GM19023 (cell line): Measurements from ENCODE around the gene SNAP25.

Experiments
- ATAC-seq: cut with Tn5 transposase; IDR thresholded peaks from one replicate; pipeline ENCODE4 v1.9.1; 2021; ENCODE audit warnings: mild to moderate bottlenecking, moderate library complexity; ENCODE audit not compliant: unreplicated experiment

The SNAP25 gene

GRCh38 chr20:10328897-10329255 lies 110.2 kb downstream of the SNAP25 start:
- ATAC-seq, result no peak

DNA sequence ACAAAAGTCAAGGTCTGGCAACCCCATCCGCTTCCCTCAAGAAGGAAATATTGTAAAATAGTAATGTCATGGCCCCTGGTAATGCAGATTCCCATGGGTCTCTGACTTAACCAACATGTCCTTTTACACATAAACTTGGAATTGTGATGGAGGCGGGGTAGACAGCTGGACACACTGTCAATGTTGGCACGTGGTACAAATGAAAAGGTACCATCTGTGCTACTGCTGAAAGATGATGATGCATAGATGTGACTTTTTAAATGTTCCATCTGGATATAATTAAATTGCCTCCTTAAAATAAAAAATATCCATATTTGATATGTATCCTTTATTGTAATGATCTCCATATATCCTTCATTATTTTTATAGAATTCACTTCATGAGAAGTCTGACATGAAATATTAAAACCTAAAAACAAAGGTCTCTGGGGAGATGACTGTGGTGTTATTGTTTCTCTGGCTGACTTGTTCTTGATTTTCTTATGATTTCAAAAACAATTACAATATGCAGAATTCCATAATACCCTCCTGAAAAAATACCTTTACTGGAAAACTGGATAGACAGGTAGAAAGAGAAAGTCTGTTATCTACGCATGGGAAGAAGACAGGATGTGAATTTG lies 110.9 kb downstream of the SNAP25 start:
- no peak for ATAC-seq

GRCh38 chr20:10330071-10330470 lies 111.4 kb downstream of the SNAP25 start:
- no peak for ATAC-seq

- no peak for ATAC-seq
These were observed 114.2 kb downstream of the SNAP25 start for GRCh38 chr20:10332656-10333415.

- no peak for ATAC-seq
These were observed 118.5 kb downstream of the SNAP25 start for GRCh38 chr20:10336959-10337729.

GRCh38 chr20:10338426-10339180 lies 120.0 kb downstream of the SNAP25 start:
- ATAC-seq, result no peak

- no peak for ATAC-seq
These were observed 121.0 kb downstream of the SNAP25 start for GRCh38 chr20:10339609-10340008.

DNA sequence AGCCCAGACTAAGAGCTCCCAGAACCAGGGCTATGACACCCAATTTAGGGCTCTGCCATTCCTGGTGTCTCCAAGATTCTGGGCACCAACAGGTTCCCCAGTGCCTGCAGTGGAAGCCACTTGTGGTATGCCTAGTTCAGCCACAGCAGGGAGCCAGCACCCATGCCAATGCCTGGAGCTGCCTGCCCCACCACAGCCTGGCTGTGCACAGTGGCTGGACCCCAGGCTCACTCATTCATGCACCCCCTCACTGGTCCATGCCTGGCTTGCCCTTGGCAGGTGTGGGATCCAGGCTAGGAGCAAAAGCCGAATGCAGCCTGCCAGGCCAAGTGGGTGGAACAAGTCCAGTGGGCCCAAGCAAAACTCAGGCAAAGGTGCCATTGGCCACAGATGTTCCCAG lies 123.5 kb downstream of the SNAP25 start:
- ATAC-seq, result no peak

DNA sequence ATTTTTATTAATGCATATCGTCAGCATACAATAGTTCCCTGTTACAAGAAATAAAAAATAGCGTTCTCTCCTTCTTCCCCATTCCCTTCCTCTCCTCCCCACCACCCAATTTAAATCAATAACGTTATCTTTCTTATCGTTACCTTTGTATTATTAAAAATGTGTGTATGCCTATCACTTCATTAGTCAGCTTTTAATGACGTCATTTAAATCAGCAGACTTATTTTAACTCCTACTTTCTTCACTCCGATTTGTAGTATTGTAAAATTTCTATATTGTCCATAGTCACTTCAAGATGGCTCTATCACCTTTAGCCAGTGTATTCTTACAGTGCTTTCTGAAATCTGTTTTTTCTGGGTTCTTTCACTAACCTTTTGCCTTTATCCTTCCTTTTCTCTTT lies 126.3 kb downstream of the SNAP25 start:
- ATAC-seq, result no peak

- no peak for ATAC-seq
These were observed 128.7 kb downstream of the SNAP25 start for GRCh38 chr20:10347086-10347880.

GRCh38 chr20:10349118-10349517 lies 130.5 kb downstream of the SNAP25 start:
- ATAC-seq, result no peak

DNA sequence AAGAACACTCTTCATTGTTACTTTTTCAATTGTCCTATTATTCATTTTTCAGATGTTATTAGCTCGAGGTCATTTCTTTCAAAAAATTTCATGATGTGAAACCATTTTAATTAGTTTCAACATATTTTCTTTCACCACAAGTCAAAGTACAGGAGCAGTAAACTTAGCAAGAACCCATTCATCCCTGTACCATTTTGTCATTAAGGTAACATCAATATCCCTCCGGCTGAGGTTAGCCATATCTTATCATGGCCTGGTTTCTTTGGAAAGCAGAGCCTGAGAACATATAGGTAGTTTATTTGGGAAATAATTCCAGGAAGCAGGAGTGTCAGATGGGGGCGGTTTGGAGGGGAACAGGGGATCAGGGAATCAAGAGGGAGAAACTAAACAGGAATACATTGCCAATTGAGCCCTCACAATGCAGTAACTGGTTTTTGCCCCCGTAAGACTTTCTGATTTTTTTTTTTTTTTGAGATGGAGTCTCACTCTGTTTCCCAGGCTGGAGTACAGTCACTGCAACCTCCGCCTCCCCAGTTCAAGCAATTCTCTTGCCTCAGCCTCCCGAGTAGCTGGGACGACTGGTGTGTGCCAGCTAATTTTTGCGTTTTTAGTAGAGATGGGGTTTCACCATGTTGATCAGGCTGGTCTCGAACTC lies 131.7 kb downstream of the SNAP25 start:
- ATAC-seq, result no peak

- no peak for ATAC-seq
These were observed 134.5 kb downstream of the SNAP25 start for GRCh38 chr20:10352934-10353824.

GRCh38 chr20:10356628-10357027 lies 138.0 kb downstream of the SNAP25 start:
- ATAC-seq, result no peak
